ENCODE results near the gene NTHL1.
A peak's percentile ranks its signal among the peaks of the same experiment; 100 is the strongest.

The NTHL1 gene

GRCh38 chr16:2047330-2048115 lies at the start of gene NTHL1, which contains the start of gene TSC2:
Gene NTHL1, minus strand, starts transcription at chr16:2047834. Its CDS starts 11 bp downstream, at chr16:2047823.
Gene TSC2, plus strand, starts transcription at chr16:2047985. Its CDS starts 631 bp downstream, at chr16:2048616.
- peak; percentile 96 for DNase-seq (ENCODE audit: low spot score)

- no peak for DNase-seq (ENCODE audit: low spot score)
Observed at GRCh38 chr16:2096853-2097595, 49.4 kb upstream of the NTHL1 start.

GRCh38 chr16:2095918-2096582 lies 48.4 kb upstream of the NTHL1 start:
- DNase-seq (ENCODE audit: low spot score) = no peak

- DNase-seq (ENCODE audit: low spot score) = no peak
Observed at GRCh38 chr16:2095315-2095853, 47.8 kb upstream of the NTHL1 start.

GRCh38 chr16:2093793-2094192 lies 46.2 kb upstream of the NTHL1 start:
- DNase-seq (ENCODE audit: low spot score) = no peak

- peak; percentile 64 for DNase-seq (ENCODE audit: low spot score)
Observed at GRCh38 chr16:2092866-2093265, 45.2 kb upstream of the NTHL1 start.

- no peak for DNase-seq (ENCODE audit: low spot score)
Observed at GRCh38 chr16:2092256-2092620, 44.6 kb upstream of the NTHL1 start.

- DNase-seq (ENCODE audit: low spot score) = no peak
Observed at GRCh38 chr16:2091547-2092255, 44.1 kb upstream of the NTHL1 start.

GRCh38 chr16:2090777-2091546 lies 43.3 kb upstream of the NTHL1 start:
- DNase-seq (ENCODE audit: low spot score) = no peak

- no peak for DNase-seq (ENCODE audit: low spot score)
Observed at GRCh38 chr16:2090481-2090776, 42.8 kb upstream of the NTHL1 start.

GRCh38 chr16:2089706-2090480 lies 42.3 kb upstream of the NTHL1 start:
- DNase-seq (ENCODE audit: low spot score) = no peak

- DNase-seq (ENCODE audit: low spot score) = no peak
Observed at GRCh38 chr16:2088759-2089358, 41.2 kb upstream of the NTHL1 start.

- peak; percentile 84 for DNase-seq (ENCODE audit: low spot score)
Observed at GRCh38 chr16:2087748-2088631, 40.4 kb upstream of the NTHL1 start.

GRCh38 chr16:2086812-2087747 lies 39.4 kb upstream of the NTHL1 start:
- no peak for DNase-seq (ENCODE audit: low spot score)

GRCh38 chr16:2086106-2086742 lies 38.6 kb upstream of the NTHL1 start:
- peak; percentile 91 for DNase-seq (ENCODE audit: low spot score)

GRCh38 chr16:2085669-2086068 lies 38.0 kb upstream of the NTHL1 start:
- no peak for DNase-seq (ENCODE audit: low spot score)

GRCh38 chr16:2084895-2085625 lies 37.4 kb upstream of the NTHL1 start:
- DNase-seq (ENCODE audit: low spot score) = peak; percentile 61
